PC-3 (cell line): ENCODE results near the gene FAM186B. TPM values are rescaled to one million over a fixed set of nuclear protein-coding genes. Genes with fewer than 3 reads are reported as not detected.

Source experiments
- ATAC-seq: fragments of 200-7000 bp; cut with Tn5 transposase; 2 replicates; pipeline ENCODE4 v1.9.1; 2020; ENCODE audit warnings: mild to moderate bottlenecking, moderate library complexity
- BruUV-seq: library from RNA; stranded (reverse); fragments of 400-500 nt; replicated peaks from 2 replicates; lab custom pipeline; 2021; lab: Mats Ljungman, UMichigan
- CTCF ChIA-PET: fragments of 300-600 bp; sonication (Branson Sonifier 250); formaldehyde crosslinking; loops from one replicate; lab custom pipeline; 2022; ENCODE audit warnings: antibody characterized with exemption; lab: Charles Lee
- POLR2A ChIA-PET: fragments of 300-600 bp; sonication (Branson Sonifier 250); formaldehyde crosslinking; loops from one replicate; lab custom pipeline; 2022; ENCODE audit warnings: antibody characterized with exemption; ENCODE audit not compliant: unreplicated experiment; lab: Charles Lee
- DNase-seq: peaks from one replicate; pipeline ENCODE4 v3.0.0-alpha.2; 2015
- H2AFZ ChIP-seq: fragments of 300-600 bp; sonication (generic); 2 replicates; pipeline ENCODE4 v1.6.0; 2016; ENCODE audit warnings: antibody characterized with exemption, low read length
- H3F3A ChIP-seq: fragments of 300-600 bp; sonication (generic); one replicate; pipeline ENCODE4 v1.6.0; 2017; ENCODE audit warnings: antibody characterized with exemption, low read length, control low read depth, mild to moderate bottlenecking; ENCODE audit not compliant: unreplicated experiment
- H3K27ac ChIP-seq: fragments of 300-600 bp; sonication (generic); 2 replicates; pipeline ENCODE4 v1.5.1; 2016; ENCODE audit warnings: mild to moderate bottlenecking, low read length
- H3K27me3 ChIP-seq: fragments of 300-600 bp; sonication (generic); 2 replicates; pipeline ENCODE4 v1.6.1; 2016; ENCODE audit warnings: low read length, mixed read lengths
- H3K36me3 ChIP-seq: fragments of 300-600 bp; sonication (generic); 2 replicates; pipeline ENCODE4 v1.6.1; 2016; ENCODE audit warnings: low read depth, mixed run types, low read length, mixed read lengths
- H3K4me1 ChIP-seq: fragments of 300-600 bp; sonication (generic); 2 replicates; pipeline ENCODE4 v1.5.1; 2016; ENCODE audit warnings: low read length; ENCODE audit not compliant: insufficient read depth
- H3K4me2 ChIP-seq: fragments of 300-600 bp; sonication (generic); 2 replicates; pipeline ENCODE4 v1.6.0; 2016; ENCODE audit warnings: low read length
- H3K4me3 ChIP-seq: fragments of 300-600 bp; sonication (generic); 2 replicates; pipeline ENCODE4 v1.5.1; 2016; ENCODE audit warnings: mild to moderate bottlenecking, low read length, mixed read lengths
- H3K79me2 ChIP-seq: fragments of 300-600 bp; sonication (generic); 2 replicates; pipeline ENCODE4 v1.6.1; 2017; ENCODE audit warnings: low read length, mixed read lengths
- H3K9ac ChIP-seq: fragments of 300-600 bp; sonication (generic); 2 replicates; pipeline ENCODE4 v1.6.0; 2016; ENCODE audit warnings: mild to moderate bottlenecking, low read length
- H3K9me2 ChIP-seq: fragments of 300-600 bp; sonication (generic); replicated peaks from 2 replicates; pipeline ENCODE4 v1.6.1; 2016; ENCODE audit warnings: mixed run types, low read length, mixed read lengths
- H3K9me3 ChIP-seq: fragments of 300-600 bp; sonication (generic); 2 replicates; pipeline ENCODE4 v1.6.1; 2016; ENCODE audit warnings: low read length, mixed read lengths
- H4K20me1 ChIP-seq: fragments of 300-600 bp; sonication (generic); 2 replicates; pipeline ENCODE4 v1.6.1; 2016; ENCODE audit warnings: low read length, mixed read lengths
- CTCF ChIP-seq: fragments of 300-600 bp; sonication (generic); conservative IDR thresholded peaks from 2 replicates; pipeline ENCODE4 v1.5.1; 2017; ENCODE audit warnings: antibody characterized with exemption, low read depth, mild to moderate bottlenecking, low read length
- EZH2 ChIP-seq: fragments of 300-600 bp; sonication (generic); IDR thresholded peaks from one replicate; pipeline ENCODE4 v1.6.1; 2017; ENCODE audit warnings: antibody characterized with exemption, mild to moderate bottlenecking, low read length; ENCODE audit not compliant: unreplicated experiment
- EZH2phosphoT487 ChIP-seq: fragments of 300-600 bp; sonication (generic); IDR thresholded peaks from 2 replicates; pipeline ENCODE4 v1.6.1; 2018; ENCODE audit warnings: mild to moderate bottlenecking, antibody characterized with exemption, low read length, borderline replicate concordance
- intact Hi-C: fragments of 100-400 bp; cut with micrococcal nuclease; formaldehyde crosslinking; loops from 2 replicates; pipeline ENCODE4 v1.9.0; 2023
- total RNA-seq: library from RNA; depleted of rRNA; stranded (reverse); fragments of >200 nt; gene quantifications from 2 replicates; pipeline ENCODE4 v1.2.3, GENCODE V29; 2014

FAM186B gene
- total RNA-seq, 1 experiment from 2014 or later, result 0.80 TPM

- H2AFZ ChIP-seq, result no peak overlapping the region
- BruUV-seq, result no TSS peak
- peaks cover 6% of the 10 kb centered on the region; the same call in 1 of the 2 replicates for H3K36me3 ChIP-seq
- no peaks in the 10 kb centered on the region for H3K9me3 ChIP-seq
- ChIA-PET POLR2A (no interaction called here), CTCF (interaction anchor here (0.7 to 1.6 kb wide), 3 partner anchors 10 to 621 kb away, joined by 3 to 9 read pairs (median 3); no protein-coding TSS in a partner anchor)
- intact Hi-C loops, result no loop called here
- ATAC-seq (no peak), DNase-seq (no peak)
- no peaks in the 10 kb centered on the region for H3K79me2 ChIP-seq
- no peak overlapping the region for H3K4me3 ChIP-seq
- no peak for TF ChIP-seq CTCF
- no peak for TF ChIP-seq EZH2phosphoT487
- no peak for TF ChIP-seq EZH2
- no peaks in the 10 kb centered on the region for H4K20me1 ChIP-seq
- H3K9me2 ChIP-seq, result no peaks in the 10 kb centered on the region
- H3F3A ChIP-seq, result no peaks in the 10 kb centered on the region
- H3K4me2 ChIP-seq, result no peak overlapping the region
- no peaks in the 10 kb centered on the region for H3K27me3 ChIP-seq
- no peak overlapping the region for H3K9ac ChIP-seq
- H3K27ac ChIP-seq, result no peak overlapping the region
- H3K4me1 ChIP-seq, result no peaks in the 10 kb centered on the region
Observed at GRCh38 chr12:49554266-49554665, 51.2 kb downstream of the FAM186B start.

GRCh38 chr12:49553512-49554088 is 51.8 kb downstream of the FAM186B start:
- H4K20me1 ChIP-seq, result no peaks in the 10 kb centered on the region
- no peak overlapping the region for H3K4me3 ChIP-seq
- no peak overlapping the region for H3K9ac ChIP-seq
- no peak overlapping the region for H2AFZ ChIP-seq
- intact Hi-C loops, result loop anchor here (1.0 to 2.0 kb wide), 3 partner anchors 27 to 222 kb away; no protein-coding TSS in a partner anchor
- H3K27me3 ChIP-seq, result no peaks in the 10 kb centered on the region
- H3K4me2 ChIP-seq, result no peak overlapping the region
- H3K36me3 ChIP-seq, result peaks cover 6% of the 10 kb centered on the region; the same call in 1 of the 2 replicates
- ATAC-seq (peak; percentile 79), DNase-seq (peak; percentile 60)
- H3K27ac ChIP-seq, result no peak overlapping the region
- H3K9me2 ChIP-seq, result no peaks in the 10 kb centered on the region
- ChIA-PET CTCF (interaction anchor here (1.0 to 1.6 kb wide), 3 partner anchors 10 to 265 kb away, joined by 3 to 9 read pairs (median 5); no protein-coding TSS in a partner anchor), POLR2A (no interaction called here)
- no peaks in the 10 kb centered on the region for H3K79me2 ChIP-seq
- TF ChIP-seq CTCF (peak; percentile 84), EZH2 (no peak)
- no peaks in the 10 kb centered on the region for H3F3A ChIP-seq
- H3K9me3 ChIP-seq, result no peaks in the 10 kb centered on the region
- no TSS peak for BruUV-seq
- no peaks in the 10 kb centered on the region for H3K4me1 ChIP-seq

- no peaks in the 10 kb centered on the region for H3K79me2 ChIP-seq
- ChIA-PET POLR2A (no interaction called here), CTCF (interaction anchor here (0.6 to 1.6 kb wide), 6 partner anchors 11 to 264 kb away, joined by 3 to 9 read pairs (median 3); no protein-coding TSS in a partner anchor)
- H3F3A ChIP-seq, result no peaks in the 10 kb centered on the region
- no peaks in the 10 kb centered on the region for H3K4me1 ChIP-seq
- no peak for DNase-seq
- no peak overlapping the region for H3K27ac ChIP-seq
- intact Hi-C loops, result loop anchor here (1.0 to 2.0 kb wide), 3 partner anchors 27 to 222 kb away; no protein-coding TSS in a partner anchor
- no peak overlapping the region for H2AFZ ChIP-seq
- no peak overlapping the region for H3K4me2 ChIP-seq
- H3K36me3 ChIP-seq, result peaks cover 6% of the 10 kb centered on the region; the same call in 1 of the 2 replicates
- no peaks in the 10 kb centered on the region for H4K20me1 ChIP-seq
- no TSS peak for BruUV-seq
- H3K9ac ChIP-seq, result no peak overlapping the region
- H3K9me3 ChIP-seq, result no peaks in the 10 kb centered on the region
- H3K4me3 ChIP-seq, result no peak overlapping the region
- no peaks in the 10 kb centered on the region for H3K27me3 ChIP-seq
- ATAC-seq, result no peak
- TF ChIP-seq CTCF (no peak), EZH2 (no peak)
- H3K9me2 ChIP-seq, result no peaks in the 10 kb centered on the region
Observed at GRCh38 chr12:49552899-49553298, 52.5 kb downstream of the FAM186B start.
